ENCODE data around the gene CPNE8.

Gene CPNE8

DNA sequence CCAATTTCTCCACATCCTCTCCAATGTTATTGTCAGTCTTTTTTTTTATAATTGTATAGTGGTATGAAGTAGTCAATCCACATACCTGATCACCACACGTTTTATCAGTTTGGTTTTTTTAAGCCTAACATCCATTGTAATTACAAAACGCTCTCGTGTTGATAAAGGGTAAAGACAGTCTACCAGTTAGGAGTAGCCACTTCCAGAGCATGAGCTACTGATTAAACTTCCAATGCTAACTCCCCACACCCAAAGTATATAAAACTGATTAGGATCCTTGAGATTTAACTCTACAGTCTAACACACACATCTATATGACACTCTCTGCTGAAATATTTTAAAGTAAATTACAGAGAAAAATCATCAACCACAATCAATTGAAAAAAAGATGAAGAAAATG lies 20.7 kb downstream of the CPNE8 start:
- Mint-ChIP-seq H3K4me3 (no peak overlapping the region), H3K27me3 (no peaks in the 10 kb centered on the region), H3K27ac (no peak overlapping the region), H3K9me3 (no peaks in the 10 kb centered on the region), H3K36me3 (ENCODE audit: low read depth) (no peaks in the 10 kb centered on the region), H3K4me1 (no peaks in the 10 kb centered on the region)
- ATAC-seq (no peak), DNase-seq (no peak)

- no peak for ATAC-seq
- H3K27me3 Mint-ChIP-seq, result no peaks in the 10 kb centered on the region
- H3K36me3 Mint-ChIP-seq (ENCODE audit: low read depth), result no peaks in the 10 kb centered on the region
- DNase-seq, result no peak
- no peaks in the 10 kb centered on the region for H3K9me3 Mint-ChIP-seq
- H3K4me1 Mint-ChIP-seq, result no peaks in the 10 kb centered on the region
- H3K4me3 Mint-ChIP-seq, result no peak overlapping the region
- H3K27ac Mint-ChIP-seq, result no peak overlapping the region
Measured at GRCh38 chr12:38883629-38884134, 21.7 kb downstream of the CPNE8 start.

- no peaks in the 10 kb centered on the region for H3K27me3 Mint-ChIP-seq
- H3K4me1 Mint-ChIP-seq, result no peaks in the 10 kb centered on the region
- H3K27ac Mint-ChIP-seq, result no peak overlapping the region
- H3K4me3 Mint-ChIP-seq, result no peak overlapping the region
- H3K36me3 Mint-ChIP-seq (ENCODE audit: low read depth), result no peaks in the 10 kb centered on the region
- no peaks in the 10 kb centered on the region for H3K9me3 Mint-ChIP-seq
- DNase-seq (no peak), ATAC-seq (no peak)
Measured at GRCh38 chr12:38880288-38880687, 25.1 kb downstream of the CPNE8 start.

DNA sequence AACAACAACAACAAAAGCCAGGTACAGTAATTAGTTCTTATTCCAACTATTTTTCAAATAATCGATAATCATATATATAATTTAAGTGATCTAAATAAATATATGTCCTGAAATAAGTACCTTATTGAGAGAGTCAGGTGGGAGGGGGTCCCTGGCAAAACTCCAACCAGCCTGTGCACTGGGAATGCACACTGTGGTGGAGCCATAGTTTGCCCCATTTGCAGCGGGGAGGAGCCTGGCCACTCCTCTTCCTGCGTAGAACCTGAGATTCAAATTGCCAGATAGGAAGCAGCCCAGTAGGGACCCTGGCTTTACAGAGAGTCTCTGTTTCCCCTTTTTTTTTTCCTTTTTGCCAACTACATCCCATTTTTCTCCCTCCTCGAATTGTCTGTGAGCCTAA lies 26.4 kb downstream of the CPNE8 start:
- H3K36me3 Mint-ChIP-seq (ENCODE audit: low read depth), result no peaks in the 10 kb centered on the region
- no peaks in the 10 kb centered on the region for H3K27me3 Mint-ChIP-seq
- no peak for DNase-seq
- H3K4me1 Mint-ChIP-seq, result no peaks in the 10 kb centered on the region
- no peaks in the 10 kb centered on the region for H3K9me3 Mint-ChIP-seq
- H3K4me3 Mint-ChIP-seq, result no peak overlapping the region
- H3K27ac Mint-ChIP-seq, result no peak overlapping the region
- ATAC-seq, result no peak

- Mint-ChIP-seq H3K4me3 (no peak overlapping the region), H3K36me3 (ENCODE audit: low read depth) (no peaks in the 10 kb centered on the region), H3K27ac (no peak overlapping the region), H3K4me1 (no peaks in the 10 kb centered on the region), H3K9me3 (no peaks in the 10 kb centered on the region), H3K27me3 (no peaks in the 10 kb centered on the region)
- DNase-seq (no peak), ATAC-seq (no peak)
Measured at GRCh38 chr12:38878333-38878705, 27.1 kb downstream of the CPNE8 start.

GRCh38 chr12:38875586-38876228 lies 29.7 kb downstream of the CPNE8 start:
- ATAC-seq (no peak), DNase-seq (no peak)
- Mint-ChIP-seq H3K9me3 (no peaks in the 10 kb centered on the region), H3K4me3 (no peak overlapping the region), H3K4me1 (no peaks in the 10 kb centered on the region), H3K27ac (no peak overlapping the region), H3K36me3 (ENCODE audit: low read depth) (no peaks in the 10 kb centered on the region), H3K27me3 (no peaks in the 10 kb centered on the region)

GRCh38 chr12:38872561-38872960 lies 32.8 kb downstream of the CPNE8 start:
- no peak overlapping the region for H3K4me3 Mint-ChIP-seq
- H3K27ac Mint-ChIP-seq, result no peak overlapping the region
- DNase-seq (no peak), ATAC-seq (no peak)
- H3K27me3 Mint-ChIP-seq, result no peaks in the 10 kb centered on the region
- H3K4me1 Mint-ChIP-seq, result no peaks in the 10 kb centered on the region
- peaks cover 5% of the 10 kb centered on the region for H3K9me3 Mint-ChIP-seq
- H3K36me3 Mint-ChIP-seq (ENCODE audit: low read depth), result no peaks in the 10 kb centered on the region

DNA sequence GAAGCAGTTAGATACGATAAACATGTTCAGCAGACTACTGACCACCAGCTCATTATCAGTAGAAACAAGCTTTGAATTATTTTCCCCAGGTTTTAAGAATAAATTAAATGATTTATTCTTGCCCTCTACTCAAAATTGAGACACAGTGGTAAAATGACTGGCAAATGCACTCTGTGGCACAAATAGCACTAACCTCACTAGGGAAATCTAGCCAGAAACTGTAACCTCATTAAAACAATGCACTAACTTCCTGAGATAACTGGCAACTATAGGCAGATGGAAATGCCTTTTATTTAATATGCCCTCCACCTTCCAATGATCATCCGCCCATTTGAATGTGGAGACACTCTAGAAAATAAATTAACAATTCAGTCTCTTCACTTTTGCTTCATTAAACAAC lies 33.2 kb downstream of the CPNE8 start:
- DNase-seq (no peak), ATAC-seq (no peak)
- no peaks in the 10 kb centered on the region for H3K27me3 Mint-ChIP-seq
- H3K4me1 Mint-ChIP-seq, result no peaks in the 10 kb centered on the region
- no peak overlapping the region for H3K27ac Mint-ChIP-seq
- peaks cover 5% of the 10 kb centered on the region for H3K9me3 Mint-ChIP-seq
- no peak overlapping the region for H3K4me3 Mint-ChIP-seq
- no peaks in the 10 kb centered on the region for H3K36me3 Mint-ChIP-seq (ENCODE audit: low read depth)

DNA sequence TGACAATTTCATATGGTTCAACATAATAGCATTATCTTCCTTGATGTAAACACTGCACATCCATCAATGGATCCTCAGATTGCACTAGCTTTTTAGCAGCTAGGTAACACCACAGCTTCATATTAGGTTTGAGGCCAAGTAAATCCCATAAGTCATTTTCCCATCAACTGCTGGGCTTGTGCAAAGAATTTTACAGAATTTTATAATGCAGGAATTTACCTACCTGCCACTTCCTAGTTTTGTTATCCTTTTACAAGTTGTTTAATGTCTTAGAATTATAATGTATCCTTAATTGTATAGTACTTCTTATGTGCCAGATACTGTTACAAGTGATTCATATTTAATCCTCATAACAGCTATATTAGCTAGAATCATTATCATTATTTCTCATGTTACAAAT lies 36.4 kb downstream of the CPNE8 start:
- no peak for DNase-seq
- Mint-ChIP-seq H3K27ac (no peak overlapping the region), H3K4me3 (no peak overlapping the region), H3K9me3 (peaks cover 5% of the 10 kb centered on the region), H3K36me3 (ENCODE audit: low read depth) (no peaks in the 10 kb centered on the region), H3K27me3 (no peaks in the 10 kb centered on the region), H3K4me1 (no peaks in the 10 kb centered on the region)
- no peak for ATAC-seq

GRCh38 chr12:38850461-38850860 lies 54.9 kb downstream of the CPNE8 start:
- Mint-ChIP-seq H3K9me3 (peaks cover 4% of the 10 kb centered on the region), H3K4me3 (no peak overlapping the region), H3K36me3 (ENCODE audit: low read depth) (peaks cover 2% of the 10 kb centered on the region), H3K27me3 (no peaks in the 10 kb centered on the region), H3K27ac (no peak overlapping the region), H3K4me1 (no peaks in the 10 kb centered on the region)
- ATAC-seq (no peak), DNase-seq (no peak)

DNA sequence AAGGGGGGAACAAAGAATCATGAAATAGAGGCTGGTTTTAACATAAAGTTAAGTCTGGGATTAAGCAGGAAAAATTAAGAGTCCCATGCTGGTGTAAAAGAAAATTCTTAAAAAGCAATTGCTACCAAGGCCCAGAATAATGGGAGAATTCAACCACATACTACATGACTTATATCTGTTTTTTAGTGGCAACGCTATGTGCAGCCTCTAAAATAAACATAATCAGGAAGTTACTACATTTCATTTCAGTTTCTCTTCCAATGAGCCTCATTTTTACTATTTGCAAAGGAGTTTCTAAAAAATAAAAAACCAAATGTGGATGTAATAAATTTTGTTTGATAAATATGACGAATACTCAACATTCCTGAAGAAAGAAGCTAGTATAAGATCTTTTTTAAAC lies 58.1 kb downstream of the CPNE8 start:
- Mint-ChIP-seq H3K9me3 (no peaks in the 10 kb centered on the region), H3K4me1 (no peaks in the 10 kb centered on the region), H3K4me3 (no peak overlapping the region), H3K36me3 (ENCODE audit: low read depth) (peaks cover 2% of the 10 kb centered on the region), H3K27ac (no peak overlapping the region), H3K27me3 (no peaks in the 10 kb centered on the region)
- DNase-seq (no peak), ATAC-seq (no peak)

DNA sequence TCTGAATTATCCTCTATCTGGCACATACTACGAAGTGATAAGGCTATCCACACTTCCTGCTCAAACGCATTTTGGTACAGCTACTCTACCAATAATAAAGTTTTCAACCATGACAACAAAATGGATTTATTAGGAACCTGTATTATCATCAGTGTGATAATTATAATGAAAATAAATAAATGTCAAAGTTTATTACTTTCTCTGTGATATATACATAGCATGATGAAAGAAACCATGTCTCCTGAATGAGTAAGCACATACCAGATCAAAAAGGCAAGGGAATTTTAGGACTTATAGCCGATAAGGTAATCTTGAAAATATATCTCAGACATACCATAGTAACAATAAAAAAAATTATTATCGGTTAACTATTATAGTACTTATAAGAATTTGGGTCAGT lies 61.1 kb downstream of the CPNE8 start:
- Mint-ChIP-seq H3K9me3 (no peaks in the 10 kb centered on the region), H3K36me3 (ENCODE audit: low read depth) (peaks cover 2% of the 10 kb centered on the region), H3K4me1 (no peaks in the 10 kb centered on the region), H3K27me3 (no peaks in the 10 kb centered on the region), H3K4me3 (no peak overlapping the region), H3K27ac (no peak overlapping the region)
- no peak for ATAC-seq
- no peak for DNase-seq

- no peak overlapping the region for H3K4me3 Mint-ChIP-seq
- no peak overlapping the region for H3K27ac Mint-ChIP-seq
- ATAC-seq (no peak), DNase-seq (no peak)
- no peaks in the 10 kb centered on the region for H3K36me3 Mint-ChIP-seq (ENCODE audit: low read depth)
- no peaks in the 10 kb centered on the region for H3K27me3 Mint-ChIP-seq
- no peaks in the 10 kb centered on the region for H3K9me3 Mint-ChIP-seq
- no peaks in the 10 kb centered on the region for H3K4me1 Mint-ChIP-seq
Measured at GRCh38 chr12:38838056-38838850, 67.1 kb downstream of the CPNE8 start.

- Mint-ChIP-seq H3K9me3 (peaks cover 4% of the 10 kb centered on the region), H3K36me3 (ENCODE audit: low read depth) (no peaks in the 10 kb centered on the region), H3K4me3 (no peak overlapping the region), H3K27me3 (no peaks in the 10 kb centered on the region), H3K27ac (no peak overlapping the region), H3K4me1 (no peaks in the 10 kb centered on the region)
- no peak for ATAC-seq
- no peak for DNase-seq
Measured at GRCh38 chr12:38831715-38832114, 73.7 kb downstream of the CPNE8 start.

GRCh38 chr12:38825006-38825405 lies 80.4 kb downstream of the CPNE8 start:
- H3K4me1 Mint-ChIP-seq, result no peaks in the 10 kb centered on the region
- no peaks in the 10 kb centered on the region for H3K9me3 Mint-ChIP-seq
- DNase-seq, result no peak
- no peak overlapping the region for H3K27ac Mint-ChIP-seq
- no peak for ATAC-seq
- H3K36me3 Mint-ChIP-seq (ENCODE audit: low read depth), result peaks cover 3% of the 10 kb centered on the region
- H3K27me3 Mint-ChIP-seq, result no peaks in the 10 kb centered on the region
- no peak overlapping the region for H3K4me3 Mint-ChIP-seq
